Epithelial cell of proximal tubule (primary cell): ENCODE data around the gene HLA-DPA1. TPM values are rescaled to one million over a fixed set of nuclear protein-coding genes. Genes with fewer than 3 reads are reported as not detected.
A peak's percentile ranks its signal among the peaks of the same experiment; 100 is the strongest.
"Not testable (repeated sequence)": the region's sequence is repeated elsewhere in the genome, so short reads cannot be mapped to it uniquely, and the experiment has no call there.

Experiments
- DNase-seq: peaks from one replicate; pipeline ENCODE4 v3.0.0-alpha.2; 2011; ENCODE audit warnings: low read depth
- H3K4me3 ChIP-seq: 2 replicates; pipeline ENCODE4 v1.5.1; 2011; ENCODE audit warnings: low read depth, mild to moderate bottlenecking, low read length
- CTCF ChIP-seq: conservative IDR thresholded peaks from 2 replicates; pipeline ENCODE4 v1.5.1; 2012; ENCODE audit warnings: low read depth, mild to moderate bottlenecking, low read length
- total RNA-seq: library from RNA; depleted of rRNA; stranded (reverse); fragments of >200 nt; gene quantifications from 2 replicates; pipeline ENCODE4 v1.2.3, GENCODE V29; 2015

HLA-DPA1 gene
- total RNA-seq, 1 donor from 2014 or later = 6.8 TPM

- DNase-seq = no peak
- TF ChIP-seq CTCF = peak; percentile 7
- no peak overlapping the region for H3K4me3 ChIP-seq
Observed at GRCh38 chr6:33069021-33069738, 4.3 kb downstream of the HLA-DPA1 start.

- no peak for TF ChIP-seq CTCF
- no peak overlapping the region for H3K4me3 ChIP-seq
- no peak for DNase-seq
Observed at GRCh38 chr6:33066917-33067521, 6.4 kb downstream of the HLA-DPA1 start.

- DNase-seq = no peak
- no peak for TF ChIP-seq CTCF
- no peak overlapping the region for H3K4me3 ChIP-seq
Observed at GRCh38 chr6:33065312-33065711, 8.1 kb downstream of the HLA-DPA1 start.

GRCh38 chr6:33064723-33065122, 8.7 kb downstream of the HLA-DPA1 start:
- no peak for DNase-seq
- H3K4me3 ChIP-seq = no peak overlapping the region
- TF ChIP-seq CTCF = no peak

- DNase-seq, H3K4me3 ChIP-seq: not testable (repeated sequence)
Observed at GRCh38 chr6:33063435-33063834, 10.0 kb downstream of the HLA-DPA1 start.

GRCh38 chr6:33061987-33062386, 11.5 kb downstream of the HLA-DPA1 start:
- H3K4me3 ChIP-seq = no peak overlapping the region
- TF ChIP-seq CTCF = no peak
- no peak for DNase-seq

- TF ChIP-seq CTCF = no peak
- H3K4me3 ChIP-seq = no peak overlapping the region
- DNase-seq = no peak
Observed at GRCh38 chr6:33057222-33058150, 16.0 kb downstream of the HLA-DPA1 start.
